KG1 (cell line): ENCODE data around the gene RSAD2.

Experiments
- DNase-seq: peaks from one replicate; lab custom pipeline; 2025; lab: John Stamatoyannopoulos, UW

Gene RSAD2

GRCh38 chr2:6906165-6906741, 28.7 kb downstream of the RSAD2 start:
- DNase-seq = no peak

- no peak for DNase-seq
Measured at GRCh38 chr2:6908291-6908690, 30.7 kb downstream of the RSAD2 start.

GRCh38 chr2:6909431-6910385, 32.1 kb downstream of the RSAD2 start:
- DNase-seq = peak; percentile 45

- DNase-seq = no peak
Measured at GRCh38 chr2:6911721-6912120, 34.1 kb downstream of the RSAD2 start.

GRCh38 chr2:6913415-6914157, 36.0 kb downstream of the RSAD2 start:
- DNase-seq = no peak

GRCh38 chr2:6914828-6915227, 37.3 kb downstream of the RSAD2 start:
- DNase-seq = no peak

- DNase-seq = no peak
Measured at GRCh38 chr2:6915399-6915798, 37.8 kb downstream of the RSAD2 start.

GRCh38 chr2:6916224-6916623, 38.6 kb downstream of the RSAD2 start:
- no peak for DNase-seq

GRCh38 chr2:6916736-6917070, 39.1 kb downstream of the RSAD2 start:
- DNase-seq = no peak

GRCh38 chr2:6917071-6917760, 39.6 kb downstream of the RSAD2 start, which contains the start of gene RNF144A:
Gene RNF144A, plus strand, starts transcription at chr2:6917412. Its CDS starts 79,515 bp downstream, at chr2:6996927.
- DNase-seq = peak; percentile 79

GRCh38 chr2:6917761-6918421, 40.3 kb downstream of the RSAD2 start:
- DNase-seq = no peak

GRCh38 chr2:6919901-6920742, 42.5 kb downstream of the RSAD2 start:
- no peak for DNase-seq

GRCh38 chr2:6920743-6921064, 43.1 kb downstream of the RSAD2 start:
- DNase-seq = no peak

- DNase-seq = no peak
Measured at GRCh38 chr2:6921321-6921922, 43.8 kb downstream of the RSAD2 start.

GRCh38 chr2:6922201-6922656, 44.7 kb downstream of the RSAD2 start:
- DNase-seq = no peak

- DNase-seq = no peak
Measured at GRCh38 chr2:6923319-6923718, 45.7 kb downstream of the RSAD2 start.

GRCh38 chr2:6924101-6924923, 46.7 kb downstream of the RSAD2 start:
- no peak for DNase-seq

GRCh38 chr2:6924924-6925409, 47.4 kb downstream of the RSAD2 start:
- no peak for DNase-seq

- no peak for DNase-seq
Measured at GRCh38 chr2:6926071-6926732, 48.6 kb downstream of the RSAD2 start.
